Epithelial cell of proximal tubule (primary cell): Measurements from ENCODE around the gene FAM13A. TPM values are rescaled to one million over a fixed set of nuclear protein-coding genes. Genes with fewer than 3 reads are reported as not detected.
A peak's percentile ranks its signal among the peaks of the same experiment; 100 is the strongest.

Experiments
- DNase-seq: peaks from one replicate; pipeline ENCODE4 v3.0.0-alpha.2; 2011; ENCODE audit warnings: low read depth
- H3K4me3 ChIP-seq: 2 replicates; pipeline ENCODE4 v1.5.1; 2011; ENCODE audit warnings: low read depth, mild to moderate bottlenecking, low read length
- total RNA-seq: library from RNA; depleted of rRNA; stranded (reverse); fragments of >200 nt; gene quantifications from 2 replicates; pipeline ENCODE4 v1.2.3, GENCODE V29; 2015
- TF ChIP-seq, protein P1 (sequence below): conservative IDR thresholded peaks from 2 replicates; pipeline ENCODE4 v1.5.1; 2012; ENCODE audit warnings: low read depth, mild to moderate bottlenecking, low read length

Gene FAM13A
- total RNA-seq, 1 donor from 2014 or later = 3.0 TPM

DNA sequence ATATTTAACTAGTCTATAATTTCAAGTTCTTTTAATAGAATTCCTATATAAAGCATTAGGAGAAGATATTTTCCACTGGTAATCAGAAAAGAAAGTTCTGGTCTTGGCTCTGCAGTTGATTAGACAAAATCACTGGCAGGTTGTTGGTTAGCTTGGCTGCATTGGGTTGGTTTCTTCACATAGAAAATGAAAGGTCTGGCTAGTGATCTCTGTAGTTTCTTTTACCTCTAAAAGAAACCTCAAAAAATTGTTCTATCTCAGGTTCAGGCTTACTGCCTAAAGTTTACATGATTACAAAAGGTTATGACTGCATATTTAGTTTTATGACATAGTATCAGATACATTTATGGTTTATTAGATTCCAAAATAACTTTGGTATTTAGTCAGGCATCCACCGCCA lies 263.5 kb downstream of the FAM13A start:
- TF ChIP-seq, protein P1, sequence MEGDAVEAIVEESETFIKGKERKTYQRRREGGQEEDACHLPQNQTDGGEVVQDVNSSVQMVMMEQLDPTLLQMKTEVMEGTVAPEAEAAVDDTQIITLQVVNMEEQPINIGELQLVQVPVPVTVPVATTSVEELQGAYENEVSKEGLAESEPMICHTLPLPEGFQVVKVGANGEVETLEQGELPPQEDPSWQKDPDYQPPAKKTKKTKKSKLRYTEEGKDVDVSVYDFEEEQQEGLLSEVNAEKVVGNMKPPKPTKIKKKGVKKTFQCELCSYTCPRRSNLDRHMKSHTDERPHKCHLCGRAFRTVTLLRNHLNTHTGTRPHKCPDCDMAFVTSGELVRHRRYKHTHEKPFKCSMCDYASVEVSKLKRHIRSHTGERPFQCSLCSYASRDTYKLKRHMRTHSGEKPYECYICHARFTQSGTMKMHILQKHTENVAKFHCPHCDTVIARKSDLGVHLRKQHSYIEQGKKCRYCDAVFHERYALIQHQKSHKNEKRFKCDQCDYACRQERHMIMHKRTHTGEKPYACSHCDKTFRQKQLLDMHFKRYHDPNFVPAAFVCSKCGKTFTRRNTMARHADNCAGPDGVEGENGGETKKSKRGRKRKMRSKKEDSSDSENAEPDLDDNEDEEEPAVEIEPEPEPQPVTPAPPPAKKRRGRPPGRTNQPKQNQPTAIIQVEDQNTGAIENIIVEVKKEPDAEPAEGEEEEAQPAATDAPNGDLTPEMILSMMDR = no peak
- no peak overlapping the region for H3K4me3 ChIP-seq
- no peak for DNase-seq

DNA sequence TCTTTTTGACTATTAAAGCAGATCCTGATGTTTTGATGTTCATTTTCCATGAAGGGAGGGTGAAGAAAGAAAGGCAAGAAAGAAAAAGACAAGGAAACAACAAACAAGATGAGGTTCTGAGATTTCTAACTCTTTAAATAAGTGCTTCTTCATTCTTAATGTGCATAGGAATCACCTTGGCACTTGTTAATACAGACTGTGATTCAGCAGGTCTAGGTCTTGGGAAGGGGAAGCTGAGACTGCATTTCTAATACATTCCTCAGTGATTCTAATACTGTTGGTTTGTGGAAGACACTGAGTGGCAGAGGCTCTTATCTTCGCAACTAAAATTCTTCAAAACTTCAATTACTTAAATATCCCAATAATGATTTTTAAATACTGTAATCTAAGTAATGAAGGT lies 264.2 kb downstream of the FAM13A start:
- DNase-seq = no peak
- H3K4me3 ChIP-seq = no peak overlapping the region
- TF ChIP-seq, protein P1 = no peak

DNA sequence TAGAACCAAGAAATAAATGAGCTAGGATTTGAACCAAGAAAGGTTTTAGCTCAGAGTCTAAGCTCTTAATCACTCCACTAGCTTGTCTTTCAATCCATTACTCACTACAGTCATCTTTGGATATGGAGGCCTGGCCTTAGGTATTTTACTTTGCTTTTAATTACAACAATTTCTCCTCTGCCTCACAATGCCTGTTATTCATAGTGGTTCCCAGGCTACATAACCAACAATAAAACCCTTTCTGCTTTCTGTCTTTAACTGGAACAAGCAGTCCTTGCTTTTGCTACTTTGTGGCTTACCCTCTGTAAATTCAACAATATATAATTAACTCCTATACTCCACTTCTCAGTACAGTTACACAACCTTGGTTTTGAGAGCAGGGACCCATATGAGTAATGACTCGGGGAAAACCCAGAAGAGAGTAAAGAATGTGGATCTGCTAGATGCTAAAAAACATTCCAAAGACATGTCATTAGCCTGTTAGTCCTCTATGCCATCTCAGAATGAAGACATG lies 264.7 kb downstream of the FAM13A start:
- H3K4me3 ChIP-seq = no peak overlapping the region
- TF ChIP-seq, protein P1 = no peak
- DNase-seq = peak; percentile 94

DNA sequence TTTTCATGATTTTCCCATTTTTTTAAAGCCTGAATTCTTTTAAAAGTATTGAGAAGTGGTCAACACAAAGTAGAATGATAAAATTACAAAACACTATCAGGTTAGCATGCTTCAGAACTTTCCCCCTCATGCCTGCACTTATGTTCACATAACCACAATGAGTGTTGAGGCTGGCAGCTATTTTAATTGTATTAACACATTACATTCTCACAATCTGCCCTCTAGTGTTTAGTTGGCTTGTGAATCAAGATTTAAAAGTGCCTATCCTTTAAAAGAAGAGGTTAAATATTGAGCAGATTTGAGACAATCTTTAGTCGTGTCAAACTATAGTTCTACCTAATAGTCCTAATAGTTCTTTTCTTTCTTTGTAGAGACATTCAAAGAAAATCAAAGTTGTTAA lies 265.7 kb downstream of the FAM13A start:
- DNase-seq = peak; percentile 32
- no peak overlapping the region for H3K4me3 ChIP-seq
- TF ChIP-seq, protein P1 = peak; percentile 56

DNA sequence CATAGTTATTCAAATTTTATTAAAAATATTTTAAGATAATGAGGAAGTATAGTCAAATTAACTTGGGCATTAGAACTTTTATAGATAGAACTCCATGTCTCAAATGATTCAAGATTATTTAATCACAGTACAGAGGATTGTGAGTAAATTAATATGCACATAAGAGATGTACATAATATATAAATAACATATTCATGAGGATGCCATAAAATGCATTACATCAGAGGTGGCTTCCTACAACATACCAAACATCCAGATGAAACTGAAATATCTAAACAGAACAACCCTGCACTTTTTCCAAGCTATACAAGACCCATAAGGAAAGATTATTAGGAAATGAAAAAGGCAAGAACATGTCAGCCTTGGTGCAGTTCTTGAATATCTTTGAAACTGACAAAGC lies 268.1 kb downstream of the FAM13A start:
- no peak for DNase-seq
- TF ChIP-seq, protein P1 = no peak

DNA sequence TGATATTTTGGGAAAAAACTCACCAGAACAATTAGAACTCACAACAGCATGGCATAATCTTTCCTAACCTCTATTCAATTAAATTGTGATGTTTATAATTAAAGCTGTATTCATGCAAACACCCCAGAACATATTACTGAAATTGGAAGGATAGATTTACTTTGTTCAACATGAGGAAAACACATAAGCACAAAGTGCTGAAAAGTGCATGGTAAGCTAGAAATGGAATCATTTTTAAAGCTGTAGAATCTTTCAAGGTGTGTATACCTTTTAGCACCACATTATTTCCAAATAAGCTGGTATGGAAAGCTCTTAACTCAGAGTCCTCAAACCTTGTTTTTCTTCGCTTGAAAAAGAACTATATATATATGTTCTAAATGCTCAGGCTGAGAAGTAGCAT lies 268.6 kb downstream of the FAM13A start:
- TF ChIP-seq, protein P1 = no peak
- DNase-seq = no peak
- no peak overlapping the region for H3K4me3 ChIP-seq

More for the DNA sequence above, 268.1 kb downstream of the FAM13A start:
- no peak overlapping the region for H3K4me3 ChIP-seq

DNA sequence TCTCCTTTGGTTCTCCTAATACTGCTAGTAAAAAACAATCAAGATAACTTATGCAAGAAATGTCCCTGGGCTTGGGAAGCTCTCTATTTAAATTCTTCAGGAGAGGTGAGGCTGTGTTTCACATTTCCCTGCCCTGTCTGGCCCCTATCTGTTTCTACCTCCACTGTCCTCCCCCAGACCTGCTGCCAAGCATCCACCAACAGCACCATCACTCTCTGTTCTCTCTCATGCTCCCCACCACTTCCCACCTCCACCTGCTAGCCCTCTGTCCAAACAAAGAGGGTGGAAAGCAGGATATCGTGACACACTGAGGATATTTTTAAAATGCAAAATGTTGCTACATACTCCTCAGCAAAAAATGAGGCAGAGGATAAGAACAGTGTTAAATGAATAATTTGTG lies 271.0 kb downstream of the FAM13A start:
- DNase-seq = no peak
- TF ChIP-seq, protein P1 = no peak
- no peak overlapping the region for H3K4me3 ChIP-seq
